IMR-90 (cell line): ENCODE measurements around the gene FAM83F. TPM values are rescaled to one million over a fixed set of nuclear protein-coding genes. Genes with fewer than 3 reads are reported as not detected.

Experiments used
- ATAC-seq: fragments of 200-7000 bp; cut with Tn5 transposase; 2 replicates; pipeline ENCODE4 v1.9.1; 2020; ENCODE audit warnings: low read depth, mild to moderate bottlenecking, moderate library complexity
- BruUV-seq: library from RNA; stranded (reverse); fragments of 400-500 nt; replicated peaks from 2 replicates; lab custom pipeline; 2021; lab: Mats Ljungman, UMichigan
- CTCF ChIA-PET: fragments of 300-600 bp; formaldehyde crosslinking; extraction: SDS; loops from one replicate; lab custom pipeline; 2021; ENCODE audit warnings: antibody characterized with exemption; lab: Yijun Ruan, JAX
- POLR2A ChIA-PET: fragments of 300-600 bp; sonication (Branson Sonifier 250); formaldehyde crosslinking; loops from one replicate; lab custom pipeline; 2022; ENCODE audit warnings: antibody characterized with exemption; ENCODE audit not compliant: unreplicated experiment; lab: Charles Lee
- DNase-seq: peaks from one replicate; pipeline ENCODE4 v3.0.0; 2013
- H2AFZ ChIP-seq: replicated peaks from 2 replicates; pipeline ENCODE3; 2013; ENCODE audit warnings: low read length, mild to moderate bottlenecking; ENCODE audit not compliant: poor library complexity
- H2AK5ac ChIP-seq: 2 replicates; pipeline ENCODE4 v1.6.1; 2013; ENCODE audit warnings: low read depth, low read length, inconsistent platforms
- H2AK9ac ChIP-seq: replicated peaks from 2 replicates; pipeline ENCODE3; 2013; ENCODE audit warnings: mild to moderate bottlenecking, low read depth, low read length, moderate library complexity; ENCODE audit not compliant: poor library complexity
- H2BK120ac ChIP-seq: 2 replicates; pipeline ENCODE4 v1.6.1; 2013; ENCODE audit warnings: low read depth, low read length, inconsistent platforms
- H2BK15ac ChIP-seq: 3 replicates; pipeline ENCODE4 v1.6.1; 2013; ENCODE audit warnings: low read depth, low read length, inconsistent platforms
- H2BK20ac ChIP-seq: 2 replicates; pipeline ENCODE4 v1.6.1; 2013; ENCODE audit warnings: low read depth, mild to moderate bottlenecking, inconsistent platforms, low read length, moderate library complexity
- H2BK5ac ChIP-seq: 2 replicates; pipeline ENCODE4 v1.6.1; 2013; ENCODE audit warnings: mild to moderate bottlenecking, low read depth, low read length, inconsistent platforms; ENCODE audit not compliant: poor library complexity, severe bottlenecking
- H3K14ac ChIP-seq: replicated peaks from 2 replicates; pipeline ENCODE4 v1.6.1; 2013; ENCODE audit warnings: low read depth, low read length, inconsistent platforms
- H3K18ac ChIP-seq: 2 replicates; pipeline ENCODE4 v1.6.1; 2013; ENCODE audit warnings: low read depth, low read length, control low read depth
- H3K23ac ChIP-seq: 2 replicates; pipeline ENCODE4 v1.6.1; 2013; ENCODE audit warnings: low read depth, low read length, inconsistent platforms
- H3K27ac ChIP-seq: 2 replicates; pipeline ENCODE4 v1.5.1; 2013; ENCODE audit warnings: mild to moderate bottlenecking, control low read depth, low read length; ENCODE audit not compliant: insufficient read depth
- H3K27me3 ChIP-seq: 2 replicates; pipeline ENCODE4 v1.6.1; 2013; ENCODE audit warnings: low read length; ENCODE audit not compliant: control insufficient read depth, insufficient read depth
- H3K36me3 ChIP-seq: 2 replicates; pipeline ENCODE4 v1.6.1; 2013; ENCODE audit warnings: low read length, mixed read lengths; ENCODE audit not compliant: control insufficient read depth, insufficient read depth
- H3K4ac ChIP-seq: 2 replicates; pipeline ENCODE4 v1.6.1; 2013; ENCODE audit warnings: low read depth, low read length, inconsistent platforms
- H3K4me1 ChIP-seq: 2 replicates; pipeline ENCODE4 v1.6.1; 2013; ENCODE audit warnings: low read length, mixed read lengths; ENCODE audit not compliant: control insufficient read depth, insufficient read depth
- H3K4me2 ChIP-seq: 2 replicates; pipeline ENCODE4 v1.6.1; 2013; ENCODE audit warnings: low read depth, mild to moderate bottlenecking, control low read depth, low read length, moderate library complexity
- H3K4me3 ChIP-seq: 2 replicates; pipeline ENCODE4 v1.5.1; 2013; ENCODE audit warnings: low read depth, mild to moderate bottlenecking, control low read depth, low read length, moderate library complexity; ENCODE audit not compliant: insufficient read depth
- H3K56ac ChIP-seq: 2 replicates; pipeline ENCODE4 v1.6.1; 2013; ENCODE audit warnings: low read length, inconsistent platforms; ENCODE audit not compliant: insufficient read depth; ENCODE audit errors: extremely low read depth
- H3K79me1 ChIP-seq, 2 experiments: 2 replicates each; pipeline ENCODE4 v1.6.1; 2013; ENCODE audit warnings: low read length in 2 of 2, inconsistent platforms in 1 of 2, low read depth in 1 of 2
- H3K9ac ChIP-seq: 2 replicates; pipeline ENCODE4 v1.6.1; 2013; ENCODE audit warnings: low read depth, low read length, control low read depth
- H3K9me1 ChIP-seq: 2 replicates; pipeline ENCODE4 v1.6.1; 2013; ENCODE audit warnings: low read length, inconsistent platforms; ENCODE audit not compliant: insufficient read depth
- H3K9me3 ChIP-seq: 2 replicates; pipeline ENCODE4 v1.6.1; 2013; ENCODE audit warnings: low read length; ENCODE audit not compliant: control insufficient read depth, insufficient read depth
- H4K20me1 ChIP-seq: 2 replicates; pipeline ENCODE4 v1.6.1; 2013; ENCODE audit warnings: low read length, inconsistent platforms; ENCODE audit not compliant: insufficient read depth
- H4K5ac ChIP-seq: 2 replicates; pipeline ENCODE4 v1.6.1; 2013; ENCODE audit warnings: mild to moderate bottlenecking, low read depth, low read length, control low read depth
- H4K8ac ChIP-seq, 2 experiments: 2 replicates each; pipeline ENCODE4 v1.6.1; 2013; ENCODE audit warnings: low read depth in 2 of 2, low read length in 2 of 2, control low read depth in 1 of 2, inconsistent platforms in 1 of 2
- H4K91ac ChIP-seq: 2 replicates; pipeline ENCODE4 v1.6.1; 2013; ENCODE audit warnings: low read depth, low read length, inconsistent platforms; ENCODE audit not compliant: insufficient read depth
- CHD1 ChIP-seq: IDR thresholded peaks from 2 replicates; pipeline ENCODE4 v1.6.1; 2012; ENCODE audit warnings: low read depth, low read length, improper control_type of control experiment
- ELK1 ChIP-seq: fragments of 150-350 bp; IDR thresholded peaks from 2 replicates; pipeline ENCODE4 v1.6.1; 2016; ENCODE audit warnings: low read depth, mild to moderate bottlenecking, low read length, moderate library complexity, borderline replicate concordance
- MAFK ChIP-seq: IDR thresholded peaks from 2 replicates; pipeline ENCODE4 v1.6.1; 2012; ENCODE audit warnings: low read depth, low read length, improper control_type of control experiment
- MXI1 ChIP-seq: IDR thresholded peaks from 2 replicates; pipeline ENCODE4 v1.6.1; 2012; ENCODE audit warnings: low read depth, mild to moderate bottlenecking, low read length, moderate library complexity, borderline replicate concordance
- RAD21 ChIP-seq: IDR thresholded peaks from 2 replicates; pipeline ENCODE4 v1.6.1; 2012; ENCODE audit warnings: low read length, improper control_type of control experiment
- RCOR1 ChIP-seq: IDR thresholded peaks from 2 replicates; pipeline ENCODE4 v1.6.1; 2012; ENCODE audit warnings: mild to moderate bottlenecking, low read length, improper control_type of control experiment; ENCODE audit not compliant: insufficient replicate concordance
- RFX5 ChIP-seq: IDR thresholded peaks from 2 replicates; pipeline ENCODE4 v1.8.0; 2012; ENCODE audit warnings: low read depth, mild to moderate bottlenecking, low read length, moderate library complexity
- SMC3 ChIP-seq: fragments of 150-350 bp; IDR thresholded peaks from 2 replicates; pipeline ENCODE4 v1.6.1; 2016; ENCODE audit warnings: low read depth, mild to moderate bottlenecking, antibody characterized with exemption, low read length, moderate library complexity
- WGBS, 2 experiments: methylation state at CpG; one replicate each; pipeline versions ENCODE4 v1.1.5 to v1.1.7; 2013; ENCODE audit warnings: missing lambda C conversion rate in 2 of 2; ENCODE audit not compliant: insufficient read length in 1 of 2; ENCODE audit errors: extremely low coverage in 2 of 2; 5-methylcytosine and 5-hydroxymethylcytosine counted together
- dilution Hi-C: fragments of 300-500 bp; cut with HindIII; formaldehyde crosslinking; loops from one replicate; pipeline ENCODE4 v1.14.3; 2018; ENCODE audit warnings: low sequenced_read_pairs; ENCODE audit not compliant: unreplicated experiment
- in situ Hi-C: fragments of 300-500 bp; cut with MboI; formaldehyde crosslinking; loops from 3 replicates; pipeline ENCODE4 v1.14.3; 2019; ENCODE audit warnings: low sequenced_read_pairs, inconsistent platforms, mixed read lengths
- intact Hi-C: fragments of 100-400 bp; cut with micrococcal nuclease; formaldehyde crosslinking; loops from 2 replicates; pipeline ENCODE4 v1.10.0; 2022
- polyA plus RNA-seq, 3 experiments: library from polyadenylated mRNA; depleted of rRNA; stranded (reverse); fragments of >200 nt; gene quantifications; 2 replicates each; pipeline ENCODE4 v1.2.3, GENCODE V29; 2012; ENCODE audit warnings: low replicate concordance in 1 of 3
- total RNA-seq: library from RNA; depleted of rRNA; stranded (reverse); fragments of >200 nt; gene quantifications from 2 replicates; pipeline ENCODE4 v1.2.3, GENCODE V29; 2012
- TF ChIP-seq, protein P1 (sequence below): fragments of 150-350 bp; IDR thresholded peaks from 2 replicates; pipeline ENCODE4 v1.6.1; 2017; ENCODE audit warnings: mild to moderate bottlenecking, antibody characterized with exemption, low read length, low read depth

Gene FAM83F
- total and polyA plus RNA-seq, 2 of the 4 experiments (the other 2 are of a cell fraction), result not detected

DNA sequence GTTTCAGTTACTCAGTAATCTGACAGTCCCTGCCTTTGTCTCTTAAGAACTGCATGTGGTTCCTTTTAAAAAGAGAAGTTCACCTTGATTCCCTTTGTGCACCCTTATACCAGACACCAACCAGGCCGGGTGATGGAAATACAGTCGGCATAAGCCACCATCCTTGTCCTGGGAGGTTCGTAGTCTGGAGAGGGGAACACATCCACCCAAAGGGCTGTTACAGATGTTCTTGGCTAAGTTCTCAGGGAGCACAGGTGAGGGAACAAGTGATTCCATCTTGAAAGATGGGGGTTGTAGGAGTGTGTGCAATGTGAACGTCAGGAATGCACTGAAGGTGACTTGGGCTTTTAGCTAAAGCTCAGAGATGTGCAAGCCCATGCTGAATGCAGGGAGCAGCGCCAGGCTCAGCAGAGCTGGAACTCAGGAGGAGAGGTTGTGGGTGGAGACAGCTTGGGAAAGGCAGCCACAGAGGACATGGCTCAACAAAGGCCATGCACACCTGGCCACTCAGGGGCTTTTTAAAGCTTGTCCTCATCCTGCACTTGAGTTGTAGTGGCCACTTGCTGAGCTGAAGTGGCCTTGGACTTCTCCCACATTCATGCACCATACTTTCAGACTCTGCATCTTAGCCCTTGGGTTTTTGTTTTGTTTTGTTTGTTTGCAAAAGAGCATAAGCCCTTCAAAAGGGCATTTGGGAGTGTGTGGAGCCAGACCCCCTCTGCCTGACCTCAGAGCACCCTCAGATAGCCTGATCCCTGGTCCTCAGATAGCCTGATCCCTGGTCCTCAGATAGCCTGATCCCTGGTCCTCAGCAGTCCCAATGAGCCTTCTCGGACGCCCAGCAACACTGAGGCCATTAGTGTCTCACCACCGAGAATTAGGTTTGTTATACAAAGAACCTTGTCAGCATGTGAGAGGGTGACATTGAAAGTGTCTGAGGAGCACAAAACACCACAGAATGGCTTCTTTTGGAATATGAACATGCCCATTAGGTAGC is 47.2 kb upstream of the FAM83F start (continued):
- TF ChIP-seq RCOR1, result no peak

DNA sequence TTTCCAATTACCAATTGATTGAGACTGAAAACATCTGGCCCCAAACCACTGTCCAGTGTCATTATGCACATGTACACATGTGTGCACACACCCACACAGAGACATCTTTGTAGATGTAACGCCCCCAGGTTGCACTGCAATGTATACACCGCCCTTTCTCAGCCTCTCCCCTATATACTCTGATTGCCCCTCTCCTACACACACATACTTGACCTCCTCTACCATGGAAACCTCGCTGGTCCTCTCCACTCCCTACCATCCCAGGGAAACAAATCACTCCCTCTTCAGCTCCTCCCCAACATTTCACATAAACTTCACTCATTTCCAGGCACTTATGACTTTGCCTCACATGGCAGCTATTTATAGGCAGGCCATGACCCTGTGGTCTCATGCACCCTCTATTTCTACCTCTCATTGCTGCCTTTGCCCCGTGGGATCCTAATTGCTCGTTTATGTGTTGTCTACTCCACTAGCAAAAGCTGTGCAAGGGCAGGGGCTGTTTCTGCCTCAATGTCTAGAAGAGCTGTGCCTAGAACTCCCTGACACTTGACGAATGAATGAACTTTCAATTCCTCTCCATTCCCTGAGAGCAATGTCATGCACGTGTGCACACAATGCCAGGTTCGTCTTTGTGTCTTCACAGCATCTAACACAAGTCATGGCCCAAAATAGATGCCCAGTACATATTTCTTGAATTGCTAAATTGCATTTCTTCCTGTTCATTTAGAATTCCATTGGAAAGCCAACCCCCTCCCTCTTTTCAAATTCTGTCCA is 44.6 kb upstream of the FAM83F start:
- no peak overlapping the region for H2AK9ac ChIP-seq
- DNase-seq, result no peak
- intact Hi-C loops, result no loop called here
- H4K91ac ChIP-seq, result no peak overlapping the region
- POLR2A ChIA-PET, result no interaction called here
- dilution Hi-C loops, result no loop called here
- H3K23ac ChIP-seq, result no peak overlapping the region
- TF ChIP-seq SMC3 (no peak), RFX5 (no peak), MXI1 (no peak), RAD21 (no peak), CHD1 (no peak), ELK1 (no peak), MAFK (no peak)
- TF ChIP-seq, protein P1, sequence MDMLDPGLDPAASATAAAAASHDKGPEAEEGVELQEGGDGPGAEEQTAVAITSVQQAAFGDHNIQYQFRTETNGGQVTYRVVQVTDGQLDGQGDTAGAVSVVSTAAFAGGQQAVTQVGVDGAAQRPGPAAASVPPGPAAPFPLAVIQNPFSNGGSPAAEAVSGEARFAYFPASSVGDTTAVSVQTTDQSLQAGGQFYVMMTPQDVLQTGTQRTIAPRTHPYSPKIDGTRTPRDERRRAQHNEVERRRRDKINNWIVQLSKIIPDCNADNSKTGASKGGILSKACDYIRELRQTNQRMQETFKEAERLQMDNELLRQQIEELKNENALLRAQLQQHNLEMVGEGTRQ, result no peak
- no peak overlapping the region for H3K27ac ChIP-seq
- no peak overlapping the region for H3K4ac ChIP-seq
- H2AFZ ChIP-seq, result no peak overlapping the region
- no peak overlapping the region for H3K9ac ChIP-seq
- no peak overlapping the region for H3K4me3 ChIP-seq
- H2BK20ac ChIP-seq, result no peak overlapping the region
- no peak overlapping the region for H2BK120ac ChIP-seq
- peaks cover 50% of the 10 kb centered on the region for H3K27me3 ChIP-seq
- no peak overlapping the region for H3K4me2 ChIP-seq
- H3K4me1 ChIP-seq, result 0 out of 2 replicates have a peak, but pooled peaks cover 2% of the 10 kb centered on the region
- CTCF ChIA-PET, result no interaction called here
- no peaks in the 10 kb centered on the region for H3K9me1 ChIP-seq
- WGBS, 2 experiments, result 67% methylated on average over 7 of the region's 8 CpGs; no CpG with 5 or more reads in 1 of the 2 experiments
- in situ Hi-C loops, result no loop called here
- H2BK15ac ChIP-seq, result no peak overlapping the region
- no TSS peak for BruUV-seq
- H4K8ac ChIP-seq, result no peak overlapping the region
- H3K79me1 ChIP-seq, result no peaks in the 10 kb centered on the region
- H2AK5ac ChIP-seq, result no peak overlapping the region
- no peak overlapping the region for H3K14ac ChIP-seq
- no peak for ATAC-seq
- no peak overlapping the region for H2BK5ac ChIP-seq
- no peaks in the 10 kb centered on the region for H3K9me3 ChIP-seq
- no peaks in the 10 kb centered on the region for H4K20me1 ChIP-seq
- H4K5ac ChIP-seq, result no peak overlapping the region
- H3K36me3 ChIP-seq, result no peaks in the 10 kb centered on the region
- H3K56ac ChIP-seq, result no peak overlapping the region
- H3K18ac ChIP-seq, result no peak overlapping the region
